A549 (cell line): ENCODE results near the gene DTX1. TPM values are rescaled to one million over a fixed set of nuclear protein-coding genes. Genes with fewer than 3 reads are reported as not detected.

Experiments
- ATAC-seq, 2 experiments: fragments of 200-7000 bp in 1 of 2; fragments of >200 bp in 1 of 2; cut with Nextera tagmentation in 1 of 2; cut with Tn5 transposase in 1 of 2; 3 replicates each; pipeline versions ENCODE4 v1.8.0 to v1.9.1; 2018 to 2020; ENCODE audit warnings: mild to moderate bottlenecking in 1 of 2, moderate library complexity in 1 of 2
- CTCF ChIA-PET: fragments of 300-600 bp; sonication (Branson Sonifier 250); formaldehyde crosslinking; extraction: SDS; loops from one replicate; lab custom pipeline; 2021; ENCODE audit warnings: antibody characterized with exemption, inconsistent platforms; lab: Yijun Ruan, JAX
- POLR2A ChIA-PET: fragments of 350-600 bp; formaldehyde crosslinking; extraction: SDS; loops from one replicate; lab custom pipeline; 2021; ENCODE audit warnings: antibody characterized with exemption, inconsistent platforms; lab: Yijun Ruan, JAX
- DNase-seq, 2 experiments: peaks; one replicate each; pipeline versions ENCODE4 v3.0.0 to v3.0.0-alpha.2; 2011 to 2016; ENCODE audit warnings: low read depth in 1 of 2, low spot score in 1 of 2
- FAIRE-seq: peaks from 2 replicates; lab custom pipeline; 2011; peaks lifted over from hg19 to GRCh38; lab: Jason Lieb, UNC
- H3K27ac ChIP-seq, 2 experiments: fragments of >200 bp; sonication (Bioruptor Twin); formaldehyde crosslinking; 3 replicates each; pipeline ENCODE4 v1.5.1; 2016 to 2017
- H3K4me1 ChIP-seq: fragments of >200 bp; sonication (Bioruptor Twin); formaldehyde crosslinking; 3 replicates; pipeline ENCODE4 v1.6.1; 2016
- H3K4me2 ChIP-seq: fragments of >200 bp; sonication (Bioruptor Twin); formaldehyde crosslinking; 3 replicates; pipeline ENCODE4 v1.6.1; 2016
- H3K4me3 ChIP-seq: fragments of >200 bp; sonication (Bioruptor Twin); formaldehyde crosslinking; 3 replicates; pipeline ENCODE4 v1.5.1; 2016
- H3K9me3 ChIP-seq: fragments of >200 bp; sonication (Bioruptor Twin); formaldehyde crosslinking; 3 replicates; pipeline ENCODE4 v1.6.1; 2016
- CBX2 ChIP-seq: fragments of 200-600 bp; sonication (generic); IDR thresholded peaks from 2 replicates; pipeline ENCODE4 v1.6.1; 2016; ENCODE audit warnings: low read depth, mild to moderate bottlenecking, borderline replicate concordance
- CBX8 ChIP-seq: fragments of 200-600 bp; sonication (generic); IDR thresholded peaks from 2 replicates; pipeline ENCODE4 v1.6.1; 2016
- CHD2 ChIP-seq: fragments of 150-350 bp; IDR thresholded peaks from 2 replicates; pipeline ENCODE4 v1.6.1; 2014; ENCODE audit warnings: low read length; ENCODE audit not compliant: partially characterized antibody
- EHF ChIP-seq: fragments of 250-450 bp; sonication (Bioruptor Pico); IDR thresholded peaks from 2 replicates; pipeline ENCODE4 v1.5.0; 2020; ENCODE audit warnings: mild to moderate bottlenecking
- FOSB ChIP-seq: fragments of 250-450 bp; sonication (Bioruptor Pico); IDR thresholded peaks from 2 replicates; pipeline ENCODE4 v1.5.0; 2020; ENCODE audit warnings: mild to moderate bottlenecking, moderate library complexity
- HOXA7 ChIP-seq: fragments of 250-450 bp; sonication (Bioruptor Pico); IDR thresholded peaks from 2 replicates; pipeline ENCODE4 v1.5.0; 2020; ENCODE audit warnings: mild to moderate bottlenecking, moderate library complexity
- HOXB13 ChIP-seq: fragments of 250-450 bp; sonication (Bioruptor Pico); IDR thresholded peaks from 2 replicates; pipeline ENCODE4 v1.5.0; 2020; ENCODE audit warnings: low read depth, mild to moderate bottlenecking, moderate library complexity
- HOXB5 ChIP-seq: fragments of 250-450 bp; sonication (Bioruptor Pico); IDR thresholded peaks from 2 replicates; pipeline ENCODE4 v1.5.0; 2020; ENCODE audit warnings: mild to moderate bottlenecking, moderate library complexity
- JUNB ChIP-seq: fragments of >200 bp; sonication (Bioruptor Twin); formaldehyde crosslinking; IDR thresholded peaks from 2 replicates; pipeline ENCODE4 v1.6.1; 2016
- KDM1A ChIP-seq: fragments of 200-600 bp; sonication (generic); IDR thresholded peaks from 2 replicates; pipeline ENCODE4 v1.6.1; 2016; ENCODE audit warnings: low read depth, mild to moderate bottlenecking
- KDM5A ChIP-seq: fragments of 200-600 bp; sonication (generic); IDR thresholded peaks from 2 replicates; pipeline ENCODE4 v1.6.1; 2016; ENCODE audit warnings: antibody characterized with exemption, mild to moderate bottlenecking
- MAZ ChIP-seq: fragments of 150-350 bp; IDR thresholded peaks from 2 replicates; pipeline ENCODE4 v1.6.1; 2014; ENCODE audit warnings: antibody characterized with exemption, low read depth, low read length, borderline replicate concordance
- NFE2L2 ChIP-seq: fragments of 150-350 bp; conservative IDR thresholded peaks from 2 replicates; pipeline ENCODE4 v1.6.1; 2014; ENCODE audit warnings: low read length
- NPAS2 ChIP-seq: fragments of 250-450 bp; sonication (Bioruptor Pico); IDR thresholded peaks from 2 replicates; pipeline ENCODE4 v1.8.0; 2022; ENCODE audit warnings: mild to moderate bottlenecking, moderate library complexity, borderline replicate concordance
- PHF8 ChIP-seq: fragments of 200-600 bp; sonication (generic); IDR thresholded peaks from 2 replicates; pipeline ENCODE4 v1.6.1; 2016; ENCODE audit warnings: low read depth, mild to moderate bottlenecking, antibody characterized with exemption, moderate library complexity, borderline replicate concordance
- POLR2A ChIP-seq: IDR thresholded peaks from 2 replicates; pipeline ENCODE4 v1.6.1; 2012; ENCODE audit warnings: mild to moderate bottlenecking, low read length
- RARB ChIP-seq: fragments of 250-450 bp; sonication (Bioruptor Pico); IDR thresholded peaks from 2 replicates; pipeline ENCODE4 v1.8.0; 2021; ENCODE audit warnings: mild to moderate bottlenecking, moderate library complexity
- RFX5 ChIP-seq: fragments of 450-650 bp; IDR thresholded peaks from 2 replicates; pipeline ENCODE4 v1.7.1; 2014; ENCODE audit warnings: antibody characterized with exemption, mild to moderate bottlenecking, moderate library complexity
- RNF2 ChIP-seq: fragments of 200-600 bp; sonication (generic); IDR thresholded peaks from 2 replicates; pipeline ENCODE4 v1.6.1; 2016; ENCODE audit warnings: low read depth, mild to moderate bottlenecking, antibody characterized with exemption, moderate library complexity, borderline replicate concordance
- SREBF2 ChIP-seq: fragments of 450-650 bp; IDR thresholded peaks from 2 replicates; pipeline ENCODE4 v1.6.1; 2014; ENCODE audit warnings: mild to moderate bottlenecking, moderate library complexity
- ZC3H11A ChIP-seq: fragments of 450-650 bp; IDR thresholded peaks from 2 replicates; pipeline ENCODE4 v1.6.1; 2014; ENCODE audit warnings: antibody characterized with exemption, mild to moderate bottlenecking
- ZFP36 ChIP-seq: fragments of 450-650 bp; IDR thresholded peaks from 2 replicates; pipeline ENCODE4 v1.6.1; 2014; ENCODE audit warnings: borderline replicate concordance; ENCODE audit not compliant: partially characterized antibody
- ZSCAN20 ChIP-seq: fragments of 250-450 bp; sonication (Bioruptor Pico); IDR thresholded peaks from 2 replicates; pipeline ENCODE4 v1.8.0; 2022; ENCODE audit warnings: mild to moderate bottlenecking, moderate library complexity
- WGBS: methylation state at CpG from one replicate; pipeline ENCODE4 v1.1.6; 2017; ENCODE audit errors: missing lambda C conversion rate; 5-methylcytosine and 5-hydroxymethylcytosine counted together
- polyA plus RNA-seq, 4 experiments: library from polyadenylated mRNA; depleted of rRNA in 3 of 4; stranded (reverse); fragments of >200 nt; fragmentation: RNase III in 1 of 4; extraction: RNeasy Plus Mini Kit Qiagen cat#74134 plus additional on column Dnase treatment in 1 of 4; gene quantifications; 2 replicates in 3 of 4; 3 replicates in 1 of 4; pipeline ENCODE4 v1.2.3, GENCODE V29; 2011 to 2017
- TF ChIP-seq, protein P1 (sequence below): IDR thresholded peaks from 2 replicates; pipeline ENCODE4 v1.6.1; 2012
- TF ChIP-seq, protein P2 (sequence below): IDR thresholded peaks from 2 replicates; pipeline ENCODE4 v1.6.1; 2012
- TF ChIP-seq, protein P3 (sequence below): fragments of 250-450 bp; sonication (Bioruptor Pico); IDR thresholded peaks from 2 replicates; pipeline ENCODE4 v1.5.0; 2020; ENCODE audit warnings: low read depth, mild to moderate bottlenecking, moderate library complexity
- TF ChIP-seq, protein P4 (sequence below): fragments of 200-600 bp; sonication (generic); IDR thresholded peaks from 2 replicates; pipeline ENCODE4 v1.6.1; 2016; ENCODE audit warnings: antibody characterized with exemption, mild to moderate bottlenecking, moderate library complexity

Gene DTX1
- polyA plus RNA-seq, 2 of the 4 experiments (the other 2 are of a cell fraction), result 0.28 to 0.37 TPM

DNA sequence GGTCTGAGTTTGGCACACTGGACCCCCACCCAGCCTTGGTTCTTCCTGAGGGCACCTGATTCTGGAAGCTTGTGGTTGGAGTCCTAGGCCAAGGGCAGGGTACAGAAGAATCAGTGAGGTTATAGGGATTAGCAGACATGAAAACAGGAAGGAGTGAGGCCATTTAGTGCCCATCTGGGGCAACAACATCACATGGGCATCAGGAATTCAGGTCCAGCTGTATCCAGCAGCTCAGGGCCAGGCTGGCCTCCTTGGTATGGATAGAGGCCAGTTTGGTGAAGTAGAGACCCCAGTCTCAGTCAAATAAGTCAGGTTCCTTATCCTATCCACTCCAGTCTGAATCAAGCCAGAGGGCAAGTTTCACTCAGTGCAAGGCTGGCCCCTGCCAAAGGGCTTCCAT, 42.8 kb downstream of the DTX1 start:
- no peak overlapping the region for H3K4me2 ChIP-seq
- no peak for TF ChIP-seq SREBF2
- TF ChIP-seq NPAS2, result no peak
- TF ChIP-seq CBX2, result no peak
- TF ChIP-seq, protein P1, sequence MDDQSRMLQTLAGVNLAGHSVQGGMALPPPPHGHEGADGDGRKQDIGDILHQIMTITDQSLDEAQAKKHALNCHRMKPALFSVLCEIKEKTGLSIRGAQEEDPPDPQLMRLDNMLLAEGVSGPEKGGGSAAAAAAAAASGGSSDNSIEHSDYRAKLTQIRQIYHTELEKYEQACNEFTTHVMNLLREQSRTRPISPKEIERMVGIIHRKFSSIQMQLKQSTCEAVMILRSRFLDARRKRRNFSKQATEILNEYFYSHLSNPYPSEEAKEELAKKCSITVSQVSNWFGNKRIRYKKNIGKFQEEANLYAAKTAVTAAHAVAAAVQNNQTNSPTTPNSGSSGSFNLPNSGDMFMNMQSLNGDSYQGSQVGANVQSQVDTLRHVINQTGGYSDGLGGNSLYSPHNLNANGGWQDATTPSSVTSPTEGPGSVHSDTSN, result no peak
- TF ChIP-seq, all 56 proteins: peak for 0
- Histone ChIP-seq H3K4me1 (peaks cover 5% of the 10 kb centered on the region; the same call in 2 of the 3 replicates), H3K27ac (0 out of 6 replicates have a peak overlapping the region, but pooled peaks of 1 of the 2 experiments have one; percentile 5), H3K4me3 (no peak overlapping the region), H3K9me3 (no peaks in the 10 kb centered on the region)
- ChIA-PET POLR2A (no interaction called here), CTCF (interaction anchor here (0.5 to 5.1 kb wide), 18 partner anchors 10 to 1159 kb away, joined by 3 to 61 read pairs (median 6); no protein-coding TSS in a partner anchor)
- no peak for FAIRE-seq
- no peak for ATAC-seq
- no peak for DNase-seq

DNA sequence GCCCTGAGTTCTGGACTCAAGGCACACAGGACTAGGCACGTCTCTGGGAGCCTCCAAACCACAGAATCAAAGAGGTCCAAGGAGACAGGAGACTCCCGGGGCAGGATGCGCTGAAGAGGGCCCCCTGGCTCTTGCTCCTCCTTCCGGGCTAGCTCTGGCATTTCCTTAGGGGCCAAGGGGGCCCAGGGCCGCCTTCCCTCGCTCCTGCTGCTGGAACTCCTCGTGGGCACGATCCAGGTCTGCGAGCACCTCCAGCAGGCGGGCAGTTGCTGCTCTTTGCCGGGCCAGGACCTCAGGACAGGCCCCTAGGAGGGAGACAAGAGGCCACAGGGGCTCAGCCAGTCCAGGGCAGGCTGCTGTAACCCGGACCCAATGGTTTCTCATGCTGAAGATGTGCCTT, 43.2 kb downstream of the DTX1 start:
- no peak for TF ChIP-seq MAZ
- TF ChIP-seq RFX5, result no peak
- no peak for TF ChIP-seq RNF2
- no peak for TF ChIP-seq HOXA7 (CRISPR knock-in tag)
- no peak for TF ChIP-seq JUNB
- TF ChIP-seq POLR2A, result no peak
- no peak for TF ChIP-seq HOXB13 (CRISPR knock-in tag)
- TF ChIP-seq PHF8, result no peak
- no peak for TF ChIP-seq NFE2L2
- TF ChIP-seq, protein P2, sequence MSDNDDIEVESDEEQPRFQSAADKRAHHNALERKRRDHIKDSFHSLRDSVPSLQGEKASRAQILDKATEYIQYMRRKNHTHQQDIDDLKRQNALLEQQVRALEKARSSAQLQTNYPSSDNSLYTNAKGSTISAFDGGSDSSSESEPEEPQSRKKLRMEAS, result no peak
- TF ChIP-seq, protein P3, sequence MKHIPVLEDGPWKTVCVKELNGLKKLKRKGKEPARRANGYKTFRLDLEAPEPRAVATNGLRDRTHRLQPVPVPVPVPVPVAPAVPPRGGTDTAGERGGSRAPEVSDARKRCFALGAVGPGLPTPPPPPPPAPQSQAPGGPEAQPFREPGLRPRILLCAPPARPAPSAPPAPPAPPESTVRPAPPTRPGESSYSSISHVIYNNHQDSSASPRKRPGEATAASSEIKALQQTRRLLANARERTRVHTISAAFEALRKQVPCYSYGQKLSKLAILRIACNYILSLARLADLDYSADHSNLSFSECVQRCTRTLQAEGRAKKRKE (CRISPR knock-in tag), result no peak
- no peak for TF ChIP-seq KDM1A
- TF ChIP-seq HOXB5 (CRISPR knock-in tag), result no peak
- TF ChIP-seq RARB, result no peak

DNA sequence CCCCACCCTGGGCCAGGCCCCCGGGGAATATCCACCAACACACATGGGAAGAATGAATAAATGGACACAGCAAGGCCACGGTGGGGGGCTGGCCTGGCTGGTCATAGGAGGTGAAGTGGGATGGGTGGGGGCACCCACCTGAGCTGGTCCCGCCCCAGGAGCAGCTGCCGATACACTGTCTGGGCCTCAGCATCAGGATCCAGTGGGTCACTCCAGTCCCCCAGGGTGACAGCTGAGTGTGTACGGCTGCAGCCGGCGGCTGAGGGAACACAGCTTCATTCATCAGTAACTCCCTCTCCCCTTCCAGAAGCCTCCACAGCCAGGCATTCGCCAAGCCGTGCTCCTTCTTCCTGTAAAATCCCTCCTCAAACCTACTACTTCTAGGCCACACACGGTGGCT, 45.2 kb downstream of the DTX1 start:
- POLR2A ChIA-PET, result no interaction called here
- ATAC-seq (no peak), FAIRE-seq (no peak)

More for the DNA sequence above, 43.2 kb downstream of the DTX1 start:
- ChIA-PET POLR2A (no interaction called here), CTCF (interaction anchor here (1.3 to 5.1 kb wide), 8 partner anchors 15 to 107 kb away, joined by 3 to 61 read pairs (median 9); no protein-coding TSS in a partner anchor)
- FAIRE-seq (no peak), DNase-seq (no peak), ATAC-seq (no peak)
- Histone ChIP-seq H3K4me1 (peaks cover 5% of the 10 kb centered on the region; the same call in 2 of the 3 replicates), H3K27ac (0 out of 6 replicates have a peak overlapping the region, but pooled peaks of 1 of the 2 experiments have one; percentile 5), H3K9me3 (no peaks in the 10 kb centered on the region), H3K4me3 (no peak overlapping the region), H3K4me2 (no peak overlapping the region)
- 86% methylated on average over 8 of the region's 12 CpGs for WGBS

DNA sequence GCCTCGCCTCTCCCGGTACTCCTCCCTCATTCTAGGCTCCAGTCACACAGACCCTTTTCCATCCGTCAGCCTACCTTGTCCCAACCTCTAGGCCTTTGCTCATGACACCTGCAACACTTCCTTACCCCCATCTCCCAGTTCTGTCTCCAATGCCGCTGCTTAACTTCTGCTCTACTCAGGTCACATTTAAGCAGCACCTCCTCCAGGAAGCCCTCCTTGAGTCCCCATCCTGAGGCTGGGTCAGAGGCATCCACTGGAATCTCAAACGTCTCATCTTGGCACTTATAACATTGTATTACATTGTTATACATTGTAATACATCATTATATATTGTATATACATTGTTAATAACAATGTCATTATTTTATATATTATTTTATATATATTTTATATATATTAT, 46.3 kb downstream of the DTX1 start:
- H3K27ac ChIP-seq, result no peak overlapping the region
- H3K9me3 ChIP-seq, result no peaks in the 10 kb centered on the region
- ATAC-seq (no peak), DNase-seq (no peak), FAIRE-seq (no peak)
- WGBS, result 81% methylated on average over 5 of the region's 5 CpGs
- CTCF ChIA-PET, result interaction anchor here (0.7 kb wide), 2 partner anchors 72 kb away, joined by 3 read pairs; no protein-coding TSS in a partner anchor
- H3K4me1 ChIP-seq, result peaks cover 5% of the 10 kb centered on the region; the same call in 2 of the 3 replicates
- no peak overlapping the region for H3K4me2 ChIP-seq
- TF ChIP-seq RNF2, result no peak
- no peak for TF ChIP-seq HOXA7 (CRISPR knock-in tag)
- no peak for TF ChIP-seq ZC3H11A
- peak; percentile 57 for TF ChIP-seq ZFP36
- TF ChIP-seq RARB, result no peak
- TF ChIP-seq CHD2, result no peak
- TF ChIP-seq, protein P4, sequence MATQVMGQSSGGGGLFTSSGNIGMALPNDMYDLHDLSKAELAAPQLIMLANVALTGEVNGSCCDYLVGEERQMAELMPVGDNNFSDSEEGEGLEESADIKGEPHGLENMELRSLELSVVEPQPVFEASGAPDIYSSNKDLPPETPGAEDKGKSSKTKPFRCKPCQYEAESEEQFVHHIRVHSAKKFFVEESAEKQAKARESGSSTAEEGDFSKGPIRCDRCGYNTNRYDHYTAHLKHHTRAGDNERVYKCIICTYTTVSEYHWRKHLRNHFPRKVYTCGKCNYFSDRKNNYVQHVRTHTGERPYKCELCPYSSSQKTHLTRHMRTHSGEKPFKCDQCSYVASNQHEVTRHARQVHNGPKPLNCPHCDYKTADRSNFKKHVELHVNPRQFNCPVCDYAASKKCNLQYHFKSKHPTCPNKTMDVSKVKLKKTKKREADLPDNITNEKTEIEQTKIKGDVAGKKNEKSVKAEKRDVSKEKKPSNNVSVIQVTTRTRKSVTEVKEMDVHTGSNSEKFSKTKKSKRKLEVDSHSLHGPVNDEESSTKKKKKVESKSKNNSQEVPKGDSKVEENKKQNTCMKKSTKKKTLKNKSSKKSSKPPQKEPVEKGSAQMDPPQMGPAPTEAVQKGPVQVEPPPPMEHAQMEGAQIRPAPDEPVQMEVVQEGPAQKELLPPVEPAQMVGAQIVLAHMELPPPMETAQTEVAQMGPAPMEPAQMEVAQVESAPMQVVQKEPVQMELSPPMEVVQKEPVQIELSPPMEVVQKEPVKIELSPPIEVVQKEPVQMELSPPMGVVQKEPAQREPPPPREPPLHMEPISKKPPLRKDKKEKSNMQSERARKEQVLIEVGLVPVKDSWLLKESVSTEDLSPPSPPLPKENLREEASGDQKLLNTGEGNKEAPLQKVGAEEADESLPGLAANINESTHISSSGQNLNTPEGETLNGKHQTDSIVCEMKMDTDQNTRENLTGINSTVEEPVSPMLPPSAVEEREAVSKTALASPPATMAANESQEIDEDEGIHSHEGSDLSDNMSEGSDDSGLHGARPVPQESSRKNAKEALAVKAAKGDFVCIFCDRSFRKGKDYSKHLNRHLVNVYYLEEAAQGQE, result no peak
- TF ChIP-seq, all 56 proteins: peak for 1
- POLR2A ChIA-PET, result no interaction called here
- H3K4me3 ChIP-seq, result no peak overlapping the region

More for the DNA sequence above, 45.2 kb downstream of the DTX1 start:
- DNase-seq, result no peak
- no peaks in the 10 kb centered on the region for H3K9me3 ChIP-seq
- TF ChIP-seq FOSB (CRISPR knock-in tag), result no peak
- TF ChIP-seq ZSCAN20 (CRISPR knock-in tag), result no peak
- TF ChIP-seq KDM5A, result no peak
- no peak for TF ChIP-seq CBX8
- TF ChIP-seq EHF (CRISPR knock-in tag), result no peak
- WGBS, result 75% methylated on average over 9 of the region's 10 CpGs
- H3K4me2 ChIP-seq, result no peak overlapping the region
- H3K27ac ChIP-seq, result no peak overlapping the region
- no peak overlapping the region for H3K4me3 ChIP-seq
- H3K4me1 ChIP-seq, result peaks cover 5% of the 10 kb centered on the region; the same call in 2 of the 3 replicates
- CTCF ChIA-PET, result interaction anchor here (0.7 to 5.1 kb wide), 3 partner anchors 37 to 73 kb away, joined by 3 to 61 read pairs (median 5); no protein-coding TSS in a partner anchor
